Tibial artery (tissue), 4 donors: Measurements from ENCODE around the gene SMARCAD1.

Experiments used
- DNase-seq, 2 donors: peaks; one replicate each; pipeline ENCODE4 v3.0.0-alpha.2; 2019
- H3K27ac ChIP-seq, 2 donors: fragments of 200-600 bp; sonication (generic) in 1 of 2; 1 replicate in 1 of 2; 2 replicates in 1 of 2; pipeline ENCODE4 v1.5.1; 2018 to 2019; ENCODE audit warnings: mild to moderate bottlenecking in 1 of 2
- H3K27me3 ChIP-seq, 2 donors: fragments of 200-600 bp; sonication (generic) in 1 of 2; one replicate each; pipeline versions ENCODE4 v1.5.1 to v1.6.0; 2016 to 2019
- H3K36me3 ChIP-seq, 3 donors: fragments of 200-600 bp; sonication (generic) in 2 of 3; one replicate each; pipeline ENCODE4 v1.5.1; 2016 to 2019; ENCODE audit warnings: mild to moderate bottlenecking in 2 of 3
- H3K4me1 ChIP-seq, 4 donors: fragments of 200-600 bp; sonication (generic) in 2 of 4; 1 replicate in 3 of 4; 2 replicates in 1 of 4; pipeline ENCODE4 v1.5.1; 2016 to 2019
- H3K4me3 ChIP-seq, 2 donors: fragments of 200-600 bp; sonication (generic) in 1 of 2; 1 replicate in 1 of 2; 2 replicates in 1 of 2; pipeline ENCODE4 v1.5.1; 2018 to 2019; ENCODE audit warnings: mild to moderate bottlenecking in 2 of 2
- H3K9me3 ChIP-seq, 3 donors: fragments of 200-600 bp; sonication (generic) in 1 of 3; one replicate each; pipeline ENCODE4 v1.5.1; 2016 to 2019
- intact Hi-C: fragments of 100-400 bp; cut with DNase I; formaldehyde crosslinking; loops from one replicate; pipeline ENCODE4 v1.15.0; 2023; ENCODE audit warnings: low total_unique reads
- TF ChIP-seq, protein P1 (sequence below), 2 experiments: fragments of 200-600 bp in 1 of 2; fragments of 450-650 bp in 1 of 2; IDR thresholded peaks; one replicate each; pipeline ENCODE4 v1.5.1; 2017 to 2019; ENCODE audit warnings: antibody characterized with exemption in 2 of 2, mild to moderate bottlenecking in 1 of 2, moderate library complexity in 1 of 2

The SMARCAD1 gene

DNA sequence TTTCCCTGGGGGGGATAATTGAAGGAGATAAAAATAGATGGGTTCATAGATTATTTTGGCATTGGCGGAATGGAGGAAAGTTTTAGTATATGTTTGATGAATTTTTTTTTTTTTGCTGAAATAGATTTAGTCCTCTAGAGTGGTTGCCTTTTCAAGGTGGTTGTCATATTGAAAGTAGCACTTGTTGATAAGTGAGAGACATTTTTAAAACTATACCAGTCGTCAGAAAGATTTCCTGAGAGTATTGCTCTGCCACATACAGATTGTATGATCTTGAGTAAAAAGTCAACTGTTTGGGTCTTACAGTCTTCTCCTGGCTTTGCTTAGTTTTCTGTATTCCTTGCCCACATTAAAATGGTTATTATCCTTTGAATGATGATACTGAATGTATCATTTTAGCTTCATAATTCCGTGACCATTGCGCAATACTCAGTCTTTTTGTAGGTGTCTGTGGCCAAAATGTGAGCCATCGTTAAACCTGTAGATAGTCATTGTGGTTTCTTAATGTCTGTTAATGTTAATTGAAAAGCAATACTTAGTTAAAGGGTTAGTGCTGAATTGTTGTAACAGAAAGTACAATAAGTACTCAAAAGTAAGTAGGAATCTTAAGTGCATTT is 7.1 kb downstream of the SMARCAD1 start:
- Histone ChIP-seq H3K27me3 (no peaks in the 10 kb centered on the region), H3K9me3 (no peaks in the 10 kb centered on the region), H3K4me3 (no peak overlapping the region), H3K27ac (no peak overlapping the region), H3K36me3 (peaks cover 19 to 59% (median 43%) of the 10 kb centered on the region in 3 donors), H3K4me1 (peaks cover 0 to 7% (median under 1%) of the 10 kb centered on the region in 4 donors)
- intact Hi-C loops = no loop called here
- TF ChIP-seq, protein P1, sequence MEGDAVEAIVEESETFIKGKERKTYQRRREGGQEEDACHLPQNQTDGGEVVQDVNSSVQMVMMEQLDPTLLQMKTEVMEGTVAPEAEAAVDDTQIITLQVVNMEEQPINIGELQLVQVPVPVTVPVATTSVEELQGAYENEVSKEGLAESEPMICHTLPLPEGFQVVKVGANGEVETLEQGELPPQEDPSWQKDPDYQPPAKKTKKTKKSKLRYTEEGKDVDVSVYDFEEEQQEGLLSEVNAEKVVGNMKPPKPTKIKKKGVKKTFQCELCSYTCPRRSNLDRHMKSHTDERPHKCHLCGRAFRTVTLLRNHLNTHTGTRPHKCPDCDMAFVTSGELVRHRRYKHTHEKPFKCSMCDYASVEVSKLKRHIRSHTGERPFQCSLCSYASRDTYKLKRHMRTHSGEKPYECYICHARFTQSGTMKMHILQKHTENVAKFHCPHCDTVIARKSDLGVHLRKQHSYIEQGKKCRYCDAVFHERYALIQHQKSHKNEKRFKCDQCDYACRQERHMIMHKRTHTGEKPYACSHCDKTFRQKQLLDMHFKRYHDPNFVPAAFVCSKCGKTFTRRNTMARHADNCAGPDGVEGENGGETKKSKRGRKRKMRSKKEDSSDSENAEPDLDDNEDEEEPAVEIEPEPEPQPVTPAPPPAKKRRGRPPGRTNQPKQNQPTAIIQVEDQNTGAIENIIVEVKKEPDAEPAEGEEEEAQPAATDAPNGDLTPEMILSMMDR (IDR thresholded peaks at IDR 0.05) = no peak
- DNase-seq = no peak

DNA sequence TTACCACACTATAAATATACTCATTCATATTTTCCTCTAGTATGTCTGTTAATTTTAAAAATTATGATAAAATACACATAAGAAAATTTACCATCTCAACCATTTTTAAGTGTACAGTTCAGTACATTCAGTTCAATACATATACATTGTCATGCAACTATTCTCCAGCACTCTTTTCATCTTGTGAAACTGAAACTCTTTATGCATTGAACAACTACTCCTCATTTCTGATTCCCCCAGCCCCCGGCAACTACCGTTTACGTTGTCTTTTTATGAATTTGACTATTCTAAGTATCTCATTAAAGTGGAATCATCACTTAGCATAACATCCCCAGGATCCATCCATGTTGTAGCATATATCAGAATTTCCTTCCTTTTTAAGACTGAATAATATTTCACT is 8.7 kb downstream of the SMARCAD1 start:
- Histone ChIP-seq H3K9me3 (no peaks in the 10 kb centered on the region), H3K4me1 (no peaks in the 10 kb centered on the region), H3K36me3 (peaks cover 19 to 54% (median 53%) of the 10 kb centered on the region in 3 donors), H3K4me3 (no peak overlapping the region), H3K27me3 (no peaks in the 10 kb centered on the region), H3K27ac (no peak overlapping the region)
- no peak for DNase-seq
- TF ChIP-seq, protein P1 (IDR thresholded peaks at IDR 0.05) = no peak
- intact Hi-C loops = no loop called here

DNA sequence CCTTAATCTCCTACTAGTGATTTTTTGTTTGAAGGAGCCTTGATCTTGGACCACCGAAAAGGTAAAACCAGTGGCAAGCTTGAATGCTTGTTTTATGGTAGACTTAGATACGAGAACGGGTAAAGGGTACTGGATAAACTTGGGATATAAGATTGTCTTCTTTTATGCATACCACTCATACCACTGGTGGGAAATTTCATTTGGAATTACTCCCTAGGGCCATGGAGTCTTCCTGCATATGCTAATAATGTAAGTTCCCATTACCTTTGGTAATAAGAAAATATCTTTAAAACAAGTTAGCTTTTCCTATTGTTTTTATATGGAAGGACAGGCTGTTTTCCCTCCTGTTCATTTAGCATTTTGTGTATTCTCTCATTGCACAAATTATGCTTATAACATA is 11.7 kb downstream of the SMARCAD1 start:
- Histone ChIP-seq H3K36me3 (peaks cover 6 to 36% (median 23%) of the 10 kb centered on the region in 3 donors), H3K4me3 (no peak overlapping the region), H3K27me3 (no peaks in the 10 kb centered on the region), H3K9me3 (no peaks in the 10 kb centered on the region), H3K27ac (no peak overlapping the region), H3K4me1 (no peaks in the 10 kb centered on the region)
- no peak for DNase-seq
- TF ChIP-seq, protein P1 (IDR thresholded peaks at IDR 0.05) = no peak
- intact Hi-C loops = no loop called here

DNA sequence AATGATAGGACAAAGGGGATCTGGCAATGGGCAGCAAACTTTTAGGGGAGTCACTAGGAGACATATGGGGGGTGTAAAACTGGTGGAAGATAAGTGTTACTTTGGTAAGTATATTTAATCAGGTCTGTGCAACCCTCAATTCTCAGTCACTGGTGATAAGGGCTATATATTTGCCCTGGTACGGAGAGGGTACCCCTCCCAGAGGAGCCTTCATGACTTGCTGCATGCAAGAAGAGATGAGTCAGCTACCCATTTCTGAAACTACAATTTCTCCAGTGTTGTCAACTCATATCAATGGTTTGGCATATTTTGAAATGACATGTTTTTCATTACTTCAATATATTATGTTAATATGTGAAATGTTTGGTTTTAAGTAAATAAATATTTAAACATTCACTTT is 14.3 kb downstream of the SMARCAD1 start:
- Histone ChIP-seq H3K9me3 (no peaks in the 10 kb centered on the region), H3K4me3 (no peak overlapping the region), H3K27me3 (no peaks in the 10 kb centered on the region), H3K27ac (no peak overlapping the region), H3K36me3 (peaks cover 0 to 29% (median 5%) of the 10 kb centered on the region in 3 donors), H3K4me1 (no peaks in the 10 kb centered on the region)
- intact Hi-C loops = no loop called here
- no peak for DNase-seq
- TF ChIP-seq, protein P1 (IDR thresholded peaks at IDR 0.05) = no peak

DNA sequence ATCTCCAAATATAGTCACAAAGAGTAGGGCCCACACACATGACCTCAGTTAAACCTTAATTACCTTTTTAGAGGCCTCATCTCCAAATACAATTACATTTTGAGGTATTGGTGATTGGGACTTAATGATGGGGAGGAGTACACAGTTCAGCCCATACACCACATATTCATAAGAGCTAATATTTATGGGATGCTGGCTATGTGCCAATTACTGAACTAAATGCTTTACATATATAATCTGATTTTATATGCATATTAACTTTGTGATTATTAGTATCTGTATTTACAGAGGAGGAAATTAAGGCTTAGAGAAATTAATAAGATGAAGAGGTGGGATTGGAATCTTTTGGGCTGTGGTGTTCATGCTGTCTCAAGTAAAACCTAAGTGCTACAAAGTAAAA is 17.8 kb downstream of the SMARCAD1 start:
- Histone ChIP-seq H3K4me1 (no peaks in the 10 kb centered on the region), H3K27ac (no peak overlapping the region), H3K27me3 (no peaks in the 10 kb centered on the region), H3K9me3 (no peaks in the 10 kb centered on the region), H3K36me3 (peaks cover 0 to 15% (median 0%) of the 10 kb centered on the region in 3 donors), H3K4me3 (no peak overlapping the region)
- intact Hi-C loops = no loop called here
- TF ChIP-seq, protein P1 (IDR thresholded peaks at IDR 0.05) = no peak
- no peak for DNase-seq

DNA sequence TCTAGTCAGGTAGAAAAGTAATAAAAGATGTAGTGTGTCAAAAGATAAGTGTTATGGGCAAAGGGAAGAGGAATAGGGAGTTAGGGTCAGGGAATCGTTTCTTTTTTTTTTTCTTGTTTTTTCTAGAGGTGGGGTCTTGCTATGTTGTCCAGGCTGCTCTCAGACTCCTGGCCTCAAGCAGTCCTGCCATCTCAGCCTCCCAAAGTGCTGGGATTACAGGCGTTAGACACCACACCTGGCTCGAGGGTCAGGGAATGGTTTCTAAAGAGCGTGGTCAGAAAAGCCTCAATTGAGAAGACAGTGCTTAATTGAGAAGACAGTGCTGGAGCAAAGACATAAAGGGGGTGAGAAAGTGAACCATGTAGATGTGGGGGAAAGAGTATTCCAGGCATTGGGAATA is 19.1 kb downstream of the SMARCAD1 start:
- no peaks in the 10 kb centered on the region for H3K4me1 ChIP-seq
- H3K27me3 ChIP-seq = no peaks in the 10 kb centered on the region
- H3K36me3 ChIP-seq = peaks cover 0 to 8% (median 0%) of the 10 kb centered on the region in 3 donors
- TF ChIP-seq, protein P1 (IDR thresholded peaks at IDR 0.05) = no peak
- no peak overlapping the region for H3K27ac ChIP-seq
- no peak overlapping the region for H3K4me3 ChIP-seq
- DNase-seq = no peak
- H3K9me3 ChIP-seq = no peaks in the 10 kb centered on the region
- intact Hi-C loops = no loop called here
